HepG2 (cell line): Measurements from ENCODE around the gene B3GNT9. TPM values are rescaled to one million over a fixed set of nuclear protein-coding genes. Genes with fewer than 3 reads are reported as not detected.

Experiments
- ATRX ChIP-seq: sonication (generic); formaldehyde crosslinking; IDR thresholded peaks from 2 replicates; pipeline ENCODE4 v1.4.0; 2020; ENCODE audit warnings: missing genetic modification reagents, borderline replicate concordance
- FOXJ3 ChIP-seq: sonication (generic); formaldehyde crosslinking; IDR thresholded peaks from 2 replicates; pipeline ENCODE4 v1.4.0; 2020; ENCODE audit warnings: missing genetic modification reagents, mild to moderate bottlenecking, borderline replicate concordance
- GABPB1 ChIP-seq: IDR thresholded peaks from 2 replicates; pipeline ENCODE4 v1.6.1; 2016; ENCODE audit warnings: mild to moderate bottlenecking, missing genetic modification reagents, moderate library complexity, missing compliant biosample characterization
- GATA4 ChIP-seq: sonication (generic); IDR thresholded peaks from 2 replicates; pipeline ENCODE4 v1.6.1; 2016; ENCODE audit warnings: antibody characterized with exemption, low read depth, borderline replicate concordance
- HCFC1 ChIP-seq: fragments of 150-350 bp; IDR thresholded peaks from 2 replicates; pipeline ENCODE4 v1.6.1; 2014; ENCODE audit warnings: low read depth, low read length
- HOXA5 ChIP-seq: sonication (generic); formaldehyde crosslinking; IDR thresholded peaks from 2 replicates; pipeline ENCODE4 v1.4.0; 2020; ENCODE audit warnings: missing genetic modification reagents
- KDM3A ChIP-seq: IDR thresholded peaks from 2 replicates; pipeline ENCODE4 v1.6.1; 2018; ENCODE audit warnings: low read depth, missing compliant biosample characterization
- KLF6 ChIP-seq: IDR thresholded peaks from 2 replicates; pipeline ENCODE4 v1.8.0; 2016; ENCODE audit warnings: missing biosample characterization, missing genetic modification reagents
- LCORL ChIP-seq, 2 experiments: fragments of 450-650 bp in 1 of 2; sonication (generic) in 1 of 2; formaldehyde crosslinking in 1 of 2; IDR thresholded peaks; 2 replicates each; pipeline versions ENCODE4 v1.5.0 to v1.6.1; 2017 to 2020; ENCODE audit warnings: antibody characterized with exemption in 1 of 2, missing genetic modification reagents in 1 of 2
- MIER3 ChIP-seq: IDR thresholded peaks from 2 replicates; pipeline ENCODE4 v1.6.1; 2016; ENCODE audit warnings: missing compliant biosample characterization, borderline replicate concordance
- POGZ ChIP-seq: sonication (generic); formaldehyde crosslinking; IDR thresholded peaks from 2 replicates; pipeline ENCODE4 v1.4.0; 2020; ENCODE audit warnings: mild to moderate bottlenecking, missing genetic modification reagents
- SALL2 ChIP-seq: sonication (generic); formaldehyde crosslinking; IDR thresholded peaks from 2 replicates; pipeline ENCODE4 v1.8.1; 2023; ENCODE audit warnings: mild to moderate bottlenecking, missing genetic modification reagents, inconsistent platforms
- SIN3A ChIP-seq: IDR thresholded peaks from 2 replicates; pipeline ENCODE4 v1.6.1; 2011; ENCODE audit warnings: low read depth, mild to moderate bottlenecking, control low read depth, low read length, borderline replicate concordance
- SRSF9 ChIP-seq: fragments of 200-400 bp; formaldehyde crosslinking; IDR thresholded peaks from 2 replicates; pipeline ENCODE4 v1.6.1; 2018; ENCODE audit warnings: borderline replicate concordance, mild to moderate bottlenecking, low read depth, low read length; ENCODE audit not compliant: insufficient read depth, poor library complexity, severe bottlenecking
- SUZ12 ChIP-seq: fragments of 150-350 bp; IDR thresholded peaks from 2 replicates; pipeline ENCODE4 v1.6.1; 2014; ENCODE audit warnings: low read depth, low read length
- TBL1XR1 ChIP-seq: fragments of 150-350 bp; IDR thresholded peaks from 2 replicates; pipeline ENCODE4 v1.6.1; 2014; ENCODE audit warnings: borderline replicate concordance, low read length; ENCODE audit not compliant: partially characterized antibody
- U2AF1 ChIP-seq: fragments of 200-400 bp; formaldehyde crosslinking; optimal IDR thresholded peaks from 2 replicates; pipeline ENCODE3; 2017; ENCODE audit warnings: mild to moderate bottlenecking, low read depth, low read length
- ZNF382 ChIP-seq: sonication (generic); formaldehyde crosslinking; IDR thresholded peaks from 2 replicates; pipeline ENCODE4 v1.5.0; 2020; ENCODE audit warnings: missing genetic modification reagents, mild to moderate bottlenecking, borderline replicate concordance
- ZNF639 ChIP-seq: conservative IDR thresholded peaks from 2 replicates; pipeline ENCODE4 v1.6.1; 2018; ENCODE audit warnings: missing genetic modification reagents
- ZNF709 ChIP-seq: sonication (generic); formaldehyde crosslinking; IDR thresholded peaks from 2 replicates; pipeline ENCODE4 v1.5.0; 2020; ENCODE audit warnings: mild to moderate bottlenecking, missing genetic modification reagents
- ZSCAN30 ChIP-seq: sonication (generic); formaldehyde crosslinking; IDR thresholded peaks from 2 replicates; pipeline ENCODE4 v1.5.0; 2020; ENCODE audit warnings: mild to moderate bottlenecking, missing genetic modification reagents
- polyA plus RNA-seq, 8 experiments: library from polyadenylated mRNA; depleted of rRNA in 3 of 8; stranded (reverse) in 7 of 8; unstranded in 1 of 8; fragments of >200 nt; fragmentation: Illumina TruSeq in 4 of 8; extraction: Trizol in 4 of 8; gene quantifications; 2 replicates each; pipeline versions ENCODE4 v1.2.1 to v1.2.3, GENCODE V29; 2011 to 2016; ENCODE audit warnings: low read depth in 4 of 8, missing spikeins in 1 of 8, mixed read lengths in 1 of 8; ENCODE audit not compliant: insufficient read depth in 1 of 8
- total RNA-seq, 5 experiments: library from RNA; depleted of rRNA; stranded (reverse); fragments of >200 nt; fragmentation: Illumina TruSeq; extraction: Trizol; gene quantifications; 2 replicates each; pipeline ENCODE4 v1.2.3, GENCODE V29; 2016; ENCODE audit warnings: low read depth in 1 of 5
- TF ChIP-seq, protein P1 (sequence below): IDR thresholded peaks from 2 replicates; pipeline ENCODE4 v1.6.1; 2016
- TF ChIP-seq, protein P2 (sequence below), 2 experiments: sonication (generic) in 1 of 2; formaldehyde crosslinking in 1 of 2; IDR thresholded peaks; 2 replicates each; pipeline versions ENCODE4 v1.4.0 to v1.6.1; 2018 to 2020; ENCODE audit warnings: missing genetic modification reagents in 2 of 2, borderline replicate concordance in 1 of 2, low read depth in 1 of 2, mild to moderate bottlenecking in 1 of 2, missing biosample characterization in 1 of 2
- TF ChIP-seq, protein P3 (sequence below): sonication (generic); formaldehyde crosslinking; IDR thresholded peaks from 2 replicates; pipeline ENCODE4 v1.4.0; 2020; ENCODE audit warnings: missing genetic modification reagents

B3GNT9 gene
- total and polyA plus RNA-seq, 2 of the 13 experiments (the other 11 are each of a cell fraction or from before 2014, with no cell fraction given), result 1.5 to 3.1 TPM

- TF ChIP-seq SIN3A (peak; percentile 74; the same call in 1 of the 2 replicates), ZNF382 (no peak), ZNF639 (CRISPR knock-in tag) (peak; percentile 72; the same call in 1 of the 2 replicates), HCFC1 (no peak), ZSCAN30 (CRISPR knock-in tag) (no peak), KLF6 (CRISPR knock-in tag) (peak; percentile 88; the same call in 1 of the 2 replicates), KDM3A (CRISPR knock-in tag) (no peak), TBL1XR1 (no peak), SRSF9 (no peak), SUZ12 (no peak), FOXJ3 (CRISPR knock-in tag) (no peak), U2AF1 (no peak), HOXA5 (peak; percentile 85), GATA4 (no peak), ZNF709 (CRISPR knock-in tag) (no peak; the same call in 1 of the 2 replicates), POGZ (CRISPR knock-in tag) (peak; percentile 69), GABPB1 (peak; percentile 74), ATRX (no peak), SALL2 (CRISPR knock-in tag) (peak; percentile 78; the same call in 1 of the 2 replicates), MIER3 (CRISPR knock-in tag) (no peak), LCORL (IDR thresholded peaks at IDR 0.05) (no peak), LCORL (CRISPR knock-in tag; IDR thresholded peaks at IDR 0.05) (peak; percentile 62; the same call in 1 of the 2 replicates)
- TF ChIP-seq, protein P1, sequence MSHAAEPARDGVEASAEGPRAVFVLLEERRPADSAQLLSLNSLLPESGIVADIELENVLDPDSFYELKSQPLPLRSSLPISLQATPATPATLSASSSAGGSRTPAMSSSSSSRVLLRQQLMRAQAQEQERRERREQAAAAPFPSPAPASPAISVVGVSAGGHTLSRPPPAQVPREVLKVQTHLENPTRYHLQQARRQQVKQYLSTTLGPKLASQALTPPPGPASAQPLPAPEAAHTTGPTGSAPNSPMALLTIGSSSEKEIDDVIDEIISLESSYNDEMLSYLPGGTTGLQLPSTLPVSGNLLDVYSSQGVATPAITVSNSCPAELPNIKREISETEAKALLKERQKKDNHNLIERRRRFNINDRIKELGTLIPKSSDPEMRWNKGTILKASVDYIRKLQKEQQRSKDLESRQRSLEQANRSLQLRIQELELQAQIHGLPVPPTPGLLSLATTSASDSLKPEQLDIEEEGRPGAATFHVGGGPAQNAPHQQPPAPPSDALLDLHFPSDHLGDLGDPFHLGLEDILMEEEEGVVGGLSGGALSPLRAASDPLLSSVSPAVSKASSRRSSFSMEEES, result peak; percentile 71
- TF ChIP-seq, protein P2, sequence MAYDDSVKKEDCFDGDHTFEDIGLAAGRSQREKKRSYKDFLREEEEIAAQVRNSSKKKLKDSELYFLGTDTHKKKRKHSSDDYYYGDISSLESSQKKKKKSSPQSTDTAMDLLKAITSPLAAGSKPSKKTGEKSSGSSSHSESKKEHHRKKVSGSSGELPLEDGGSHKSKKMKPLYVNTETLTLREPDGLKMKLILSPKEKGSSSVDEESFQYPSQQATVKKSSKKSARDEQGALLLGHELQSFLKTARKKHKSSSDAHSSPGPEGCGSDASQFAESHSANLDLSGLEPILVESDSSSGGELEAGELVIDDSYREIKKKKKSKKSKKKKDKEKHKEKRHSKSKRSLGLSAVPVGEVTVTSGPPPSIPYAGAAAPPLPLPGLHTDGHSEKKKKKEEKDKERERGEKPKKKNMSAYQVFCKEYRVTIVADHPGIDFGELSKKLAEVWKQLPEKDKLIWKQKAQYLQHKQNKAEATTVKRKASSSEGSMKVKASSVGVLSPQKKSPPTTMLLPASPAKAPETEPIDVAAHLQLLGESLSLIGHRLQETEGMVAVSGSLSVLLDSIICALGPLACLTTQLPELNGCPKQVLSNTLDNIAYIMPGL (CRISPR knock-in tag; IDR thresholded peaks at IDR 0.05; ENCODE audit: borderline replicate concordance in 1 of 2, low read depth in 1 of 2), result peak; percentile 68 to 74; a peak in 3 of 4 replicates
- TF ChIP-seq, protein P3, sequence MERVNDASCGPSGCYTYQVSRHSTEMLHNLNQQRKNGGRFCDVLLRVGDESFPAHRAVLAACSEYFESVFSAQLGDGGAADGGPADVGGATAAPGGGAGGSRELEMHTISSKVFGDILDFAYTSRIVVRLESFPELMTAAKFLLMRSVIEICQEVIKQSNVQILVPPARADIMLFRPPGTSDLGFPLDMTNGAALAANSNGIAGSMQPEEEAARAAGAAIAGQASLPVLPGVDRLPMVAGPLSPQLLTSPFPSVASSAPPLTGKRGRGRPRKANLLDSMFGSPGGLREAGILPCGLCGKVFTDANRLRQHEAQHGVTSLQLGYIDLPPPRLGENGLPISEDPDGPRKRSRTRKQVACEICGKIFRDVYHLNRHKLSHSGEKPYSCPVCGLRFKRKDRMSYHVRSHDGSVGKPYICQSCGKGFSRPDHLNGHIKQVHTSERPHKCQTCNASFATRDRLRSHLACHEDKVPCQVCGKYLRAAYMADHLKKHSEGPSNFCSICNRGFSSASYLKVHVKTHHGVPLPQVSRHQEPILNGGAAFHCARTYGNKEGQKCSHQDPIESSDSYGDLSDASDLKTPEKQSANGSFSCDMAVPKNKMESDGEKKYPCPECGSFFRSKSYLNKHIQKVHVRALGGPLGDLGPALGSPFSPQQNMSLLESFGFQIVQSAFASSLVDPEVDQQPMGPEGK (CRISPR knock-in tag), result peak; percentile 92
Observed at GRCh38 chr16:67164599-67165061, 13.8 kb upstream of the B3GNT9 start, which contains the start of gene HSF4 (continued).
